Tibial nerve (tissue), 4 donors: ENCODE results near the gene MYRIP.

Experiments used
- EP300 ChIP-seq, 2 donors: sonication (generic); formaldehyde crosslinking; IDR thresholded peaks; one replicate each; pipeline ENCODE4 v1.6.1; 2017; ENCODE audit warnings: antibody characterized with exemption in 2 of 2, mild to moderate bottlenecking in 1 of 2
- POLR2A ChIP-seq, 2 donors: fragments of 450-650 bp; IDR thresholded peaks; one replicate each; pipeline ENCODE4 v1.6.1; 2017; ENCODE audit warnings: antibody characterized with exemption in 2 of 2, mild to moderate bottlenecking in 2 of 2, moderate library complexity in 2 of 2
- TF ChIP-seq, protein P1 (sequence below), 5 experiments: fragments of 200-600 bp in 3 of 5; fragments of 450-650 bp in 2 of 5; sonication (generic) in 3 of 5; IDR thresholded peaks; one replicate each; pipeline ENCODE4 v1.5.1; 2016 to 2019; ENCODE audit warnings: antibody characterized with exemption in 5 of 5, mild to moderate bottlenecking in 3 of 5, moderate library complexity in 2 of 5

DNA sequence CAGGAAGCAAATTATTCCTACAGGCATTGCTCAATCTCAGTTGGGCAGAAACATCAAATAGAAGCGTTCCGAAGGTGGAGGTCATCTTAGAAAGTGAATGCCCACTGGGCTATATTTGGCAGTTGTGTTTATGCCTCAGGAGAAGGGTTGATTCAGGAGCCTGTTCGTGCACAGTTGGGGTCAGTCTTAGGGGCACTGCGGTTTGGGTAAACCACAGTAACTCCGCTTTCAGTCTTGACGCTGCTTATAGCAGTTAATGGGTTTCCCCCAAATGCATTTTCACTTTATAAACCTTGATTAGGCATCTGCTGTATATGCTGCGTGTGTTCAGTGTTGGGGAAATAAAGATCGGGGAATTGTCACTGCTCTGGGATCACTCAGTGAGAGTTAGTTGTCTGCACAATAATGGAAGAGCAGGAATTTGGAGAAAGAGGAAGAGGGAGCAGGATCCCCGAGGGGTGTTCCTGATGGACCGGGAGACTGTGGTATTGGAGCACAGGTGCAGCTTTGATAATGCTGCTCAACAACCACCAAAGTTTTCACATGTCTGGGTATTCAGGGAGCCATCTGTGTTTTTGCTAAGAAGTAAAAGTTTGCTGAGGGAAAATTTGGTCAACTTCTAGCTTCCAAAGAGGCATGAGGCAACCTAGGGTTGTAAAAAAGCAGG, 375.8 kb downstream of the MYRIP start:
- TF ChIP-seq, protein P1, sequence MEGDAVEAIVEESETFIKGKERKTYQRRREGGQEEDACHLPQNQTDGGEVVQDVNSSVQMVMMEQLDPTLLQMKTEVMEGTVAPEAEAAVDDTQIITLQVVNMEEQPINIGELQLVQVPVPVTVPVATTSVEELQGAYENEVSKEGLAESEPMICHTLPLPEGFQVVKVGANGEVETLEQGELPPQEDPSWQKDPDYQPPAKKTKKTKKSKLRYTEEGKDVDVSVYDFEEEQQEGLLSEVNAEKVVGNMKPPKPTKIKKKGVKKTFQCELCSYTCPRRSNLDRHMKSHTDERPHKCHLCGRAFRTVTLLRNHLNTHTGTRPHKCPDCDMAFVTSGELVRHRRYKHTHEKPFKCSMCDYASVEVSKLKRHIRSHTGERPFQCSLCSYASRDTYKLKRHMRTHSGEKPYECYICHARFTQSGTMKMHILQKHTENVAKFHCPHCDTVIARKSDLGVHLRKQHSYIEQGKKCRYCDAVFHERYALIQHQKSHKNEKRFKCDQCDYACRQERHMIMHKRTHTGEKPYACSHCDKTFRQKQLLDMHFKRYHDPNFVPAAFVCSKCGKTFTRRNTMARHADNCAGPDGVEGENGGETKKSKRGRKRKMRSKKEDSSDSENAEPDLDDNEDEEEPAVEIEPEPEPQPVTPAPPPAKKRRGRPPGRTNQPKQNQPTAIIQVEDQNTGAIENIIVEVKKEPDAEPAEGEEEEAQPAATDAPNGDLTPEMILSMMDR (IDR thresholded peaks at IDR 0.05): no peak
- TF ChIP-seq POLR2A (IDR thresholded peaks at IDR 0.05): no peak
- no peak for TF ChIP-seq EP300 (IDR thresholded peaks at IDR 0.05)
